HK-2 (cell line): Measurements from ENCODE around the gene NUTM1.
A peak's percentile ranks its signal among the peaks of the same experiment; 100 is the strongest.
"Not testable (repeated sequence)": the region's sequence is repeated elsewhere in the genome, so short reads cannot be mapped to it uniquely, and the experiment has no call there.

Experiments
- DNase-seq: peaks from one replicate; pipeline ENCODE4 v3.0.0-alpha.2; 2018; ENCODE audit not compliant: unreplicated experiment

The NUTM1 gene

GRCh38 chr15:34365091-34365825 lies 22.1 kb downstream of the NUTM1 start:
- DNase-seq = no peak

GRCh38 chr15:34365836-34366235 lies 22.7 kb downstream of the NUTM1 start:
- DNase-seq = no peak

- DNase-seq = peak; percentile 70
Measured at GRCh38 chr15:34366271-34367065, 23.4 kb downstream of the NUTM1 start.

- peak; percentile 83 for DNase-seq
Measured at GRCh38 chr15:34367101-34368081, 24.3 kb downstream of the NUTM1 start, which contains the start of gene LPCAT4. TSS of gene LPCAT4 (minus strand) at chr15:34367196. CDS start at chr15:34367100, 96 bp downstream.

- no peak for DNase-seq
Measured at GRCh38 chr15:34370129-34370528, 27.0 kb downstream of the NUTM1 start.

GRCh38 chr15:34370643-34371042 lies 27.5 kb downstream of the NUTM1 start:
- DNase-seq = no peak

- no peak for DNase-seq
Measured at GRCh38 chr15:34373951-34374350, 30.8 kb downstream of the NUTM1 start.

- no peak for DNase-seq
Measured at GRCh38 chr15:34374816-34375215, 31.7 kb downstream of the NUTM1 start.

GRCh38 chr15:34375541-34375940 lies 32.4 kb downstream of the NUTM1 start:
- not testable (repeated sequence) for DNase-seq

GRCh38 chr15:34376856-34377255 lies 33.7 kb downstream of the NUTM1 start:
- DNase-seq = no peak

GRCh38 chr15:34380491-34380890 lies 37.4 kb downstream of the NUTM1 start:
- not testable (repeated sequence) for DNase-seq

GRCh38 chr15:34381829-34382521 lies 38.9 kb downstream of the NUTM1 start:
- DNase-seq = not testable (repeated sequence)

GRCh38 chr15:34389594-34390086 lies 46.5 kb downstream of the NUTM1 start:
- not testable (repeated sequence) for DNase-seq

GRCh38 chr15:34392981-34393380 lies 49.9 kb downstream of the NUTM1 start:
- not testable (repeated sequence) for DNase-seq

GRCh38 chr15:34397637-34398259 lies 54.6 kb downstream of the NUTM1 start:
- not testable (repeated sequence) for DNase-seq

- DNase-seq = not testable (repeated sequence)
Measured at GRCh38 chr15:34403160-34403598, 60.1 kb downstream of the NUTM1 start.

- DNase-seq = not testable (repeated sequence)
Measured at GRCh38 chr15:34403899-34404298, 60.8 kb downstream of the NUTM1 start.
